ENCODE results near the gene CAMK2A. TPM values are rescaled to one million over a fixed set of nuclear protein-coding genes. Genes with fewer than 3 reads are reported as not detected.

Gene CAMK2A
- total RNA-seq = 1 to 10 TPM in 3 of 4 donors, under 1 TPM in 1; 0.20 to 2.4 (median 1.3) TPM

DNA sequence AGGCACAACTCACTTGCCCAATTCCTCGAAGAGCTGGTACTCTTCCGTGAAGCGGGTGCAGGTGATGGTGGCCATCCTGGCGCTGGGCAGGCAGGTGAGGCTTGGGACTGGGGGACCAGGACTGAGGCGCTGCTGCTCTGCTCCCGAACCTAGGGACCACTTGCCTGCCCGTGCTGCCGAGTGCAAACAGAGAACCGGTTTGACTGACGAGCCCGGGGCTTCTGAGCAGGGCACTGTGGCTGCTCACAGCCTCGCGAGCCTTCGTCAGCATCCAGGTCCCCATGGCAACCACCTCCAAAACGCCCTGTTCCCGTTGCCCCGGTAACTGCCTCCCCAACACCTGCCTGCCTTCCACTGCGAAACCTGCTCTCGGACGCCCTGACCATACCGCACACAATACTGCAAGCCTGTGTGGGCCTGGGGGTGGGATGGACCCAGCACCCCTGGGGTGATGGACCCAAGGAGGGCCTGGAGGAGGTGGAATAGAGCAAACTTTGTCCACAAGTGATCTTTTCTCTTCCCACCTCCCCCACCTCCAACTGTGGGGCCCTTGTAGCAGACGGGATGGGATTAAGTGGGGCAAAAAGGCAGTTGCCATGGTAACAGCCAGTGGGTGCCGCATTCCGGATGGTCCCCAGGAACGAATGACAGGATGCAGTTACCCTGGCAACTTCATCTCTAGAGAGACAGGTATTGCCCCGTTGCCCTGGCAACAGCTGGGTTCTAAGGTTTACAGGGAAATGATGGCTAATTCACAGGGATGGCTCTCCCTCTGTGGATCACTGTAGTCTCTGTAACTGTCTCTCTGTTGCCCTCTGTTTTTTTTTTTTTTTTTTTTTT, at the start of gene CAMK2A:
TSS of gene CAMK2A (minus strand) at position 223 of the 840 bp plus-strand sequence. CDS start at position 75, 148 bp downstream.
- Histone ChIP-seq H3K27me3 (no peaks in the 10 kb centered on the region), H3K27ac (no peak within 1 kb of the TSS), H3K9me3 (no peaks in the 10 kb centered on the region), H3K36me3 (no peaks in the 10 kb centered on the region), H3K4me1 (peaks cover 0 to 27% (median 6%) of the 10 kb centered on the region in 4 donors), H3K4me3 (no peak within 1 kb of the TSS)
- WGBS, 2 donors = 53 to 64% methylated on average over 18 to 20 of the region's 26 CpGs
- no peak for TF ChIP-seq POLR2A (IDR thresholded peaks at IDR 0.05)
- TF ChIP-seq, protein P1, sequence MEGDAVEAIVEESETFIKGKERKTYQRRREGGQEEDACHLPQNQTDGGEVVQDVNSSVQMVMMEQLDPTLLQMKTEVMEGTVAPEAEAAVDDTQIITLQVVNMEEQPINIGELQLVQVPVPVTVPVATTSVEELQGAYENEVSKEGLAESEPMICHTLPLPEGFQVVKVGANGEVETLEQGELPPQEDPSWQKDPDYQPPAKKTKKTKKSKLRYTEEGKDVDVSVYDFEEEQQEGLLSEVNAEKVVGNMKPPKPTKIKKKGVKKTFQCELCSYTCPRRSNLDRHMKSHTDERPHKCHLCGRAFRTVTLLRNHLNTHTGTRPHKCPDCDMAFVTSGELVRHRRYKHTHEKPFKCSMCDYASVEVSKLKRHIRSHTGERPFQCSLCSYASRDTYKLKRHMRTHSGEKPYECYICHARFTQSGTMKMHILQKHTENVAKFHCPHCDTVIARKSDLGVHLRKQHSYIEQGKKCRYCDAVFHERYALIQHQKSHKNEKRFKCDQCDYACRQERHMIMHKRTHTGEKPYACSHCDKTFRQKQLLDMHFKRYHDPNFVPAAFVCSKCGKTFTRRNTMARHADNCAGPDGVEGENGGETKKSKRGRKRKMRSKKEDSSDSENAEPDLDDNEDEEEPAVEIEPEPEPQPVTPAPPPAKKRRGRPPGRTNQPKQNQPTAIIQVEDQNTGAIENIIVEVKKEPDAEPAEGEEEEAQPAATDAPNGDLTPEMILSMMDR (IDR thresholded peaks at IDR 0.05) = no peak
- DNase-seq (ENCODE audit: low spot score in 2 of 2) = no peak

DNA sequence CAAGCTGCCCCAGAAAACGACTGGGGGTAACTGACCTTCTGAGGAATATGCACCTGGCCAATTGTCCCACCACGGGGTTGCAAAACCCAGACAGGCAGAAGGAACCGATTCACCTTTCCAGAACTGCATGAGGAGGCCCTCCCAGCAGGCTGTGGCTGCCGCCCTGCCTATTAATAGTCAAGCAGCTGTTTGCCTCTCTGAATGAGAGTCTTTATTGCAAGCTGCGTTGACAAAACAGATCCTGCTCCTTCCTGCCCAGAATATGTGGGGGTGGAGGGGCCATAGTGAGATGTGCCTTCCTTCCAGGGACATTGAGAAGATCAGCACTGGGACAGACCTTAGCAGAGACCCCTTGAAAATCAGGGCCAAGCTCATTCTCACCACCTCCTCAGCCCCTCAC, 49.6 kb upstream of the CAMK2A start:
- no peak for DNase-seq (ENCODE audit: low spot score in 2 of 2)
- Histone ChIP-seq H3K9me3 (no peaks in the 10 kb centered on the region), H3K4me3 (no peak overlapping the region), H3K4me1 (peaks cover 0 to 12% (median 5%) of the 10 kb centered on the region in 4 donors), H3K27ac (peak overlapping the region in 2 of 4 donors; percentile 28 to 33), H3K36me3 (no peaks in the 10 kb centered on the region), H3K27me3 (no peaks in the 10 kb centered on the region)
- WGBS, 2 donors = 8 to 46% methylated on average over 2 to 5 of the region's 5 CpGs
- TF ChIP-seq, protein P1 (IDR thresholded peaks at IDR 0.05) = no peak
- TF ChIP-seq EP300 (IDR thresholded peaks at IDR 0.05) (no peak), POLR2A (IDR thresholded peaks at IDR 0.05) (no peak)

DNA sequence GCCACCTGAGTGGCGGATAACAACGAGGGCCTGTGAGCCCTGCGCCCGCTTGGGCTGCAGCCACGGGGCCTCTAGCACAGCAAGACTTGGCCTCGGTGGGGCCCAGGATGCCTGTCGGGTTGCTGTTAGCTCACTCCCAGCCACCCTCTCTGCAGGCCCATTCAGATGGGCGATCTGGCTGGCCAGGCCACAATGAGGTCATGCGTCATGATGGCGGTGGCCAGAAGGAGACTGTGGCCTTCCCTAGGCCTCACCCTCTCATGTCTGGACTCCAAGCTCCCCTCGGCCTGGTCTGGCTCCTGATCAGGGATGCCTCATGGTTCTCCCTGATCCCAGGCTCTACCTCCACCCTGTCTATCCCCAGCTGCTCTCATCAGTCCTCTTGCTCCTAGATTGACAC, 49.0 kb upstream of the CAMK2A start:
- no peak overlapping the region for H3K4me3 ChIP-seq
- WGBS, 2 donors = 86 to 87% methylated on average over 11 of the region's 11 CpGs
- no peaks in the 10 kb centered on the region for H3K27me3 ChIP-seq
- TF ChIP-seq, protein P1 (IDR thresholded peaks at IDR 0.05) = no peak
- no peak for TF ChIP-seq EP300 (IDR thresholded peaks at IDR 0.05)
- TF ChIP-seq POLR2A (IDR thresholded peaks at IDR 0.05) = no peak
- no peaks in the 10 kb centered on the region for H3K9me3 ChIP-seq
- H3K36me3 ChIP-seq = no peaks in the 10 kb centered on the region
- no peak for DNase-seq (ENCODE audit: low spot score in 2 of 2)
- H3K4me1 ChIP-seq = peaks cover 0 to 12% (median 5%) of the 10 kb centered on the region in 4 donors
- H3K27ac ChIP-seq = no peak overlapping the region

DNA sequence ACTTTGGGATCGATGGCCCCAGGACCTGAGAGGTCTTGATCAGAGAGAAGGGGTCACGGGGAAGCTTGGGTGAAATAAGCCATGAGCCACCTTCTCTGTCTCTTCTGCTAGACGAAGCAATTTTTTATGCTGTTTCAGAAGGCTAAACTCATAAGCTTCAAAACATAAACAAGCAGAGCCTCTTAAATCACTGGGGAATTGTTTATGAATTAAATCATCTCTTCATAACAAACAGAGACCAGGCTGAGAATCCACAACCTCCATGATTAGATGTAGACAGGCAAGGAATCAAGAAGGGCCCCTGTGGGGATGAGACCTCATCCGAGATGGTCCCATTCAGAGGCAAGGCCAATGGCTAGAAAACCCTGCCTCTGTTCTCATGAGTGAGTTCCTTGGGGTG, 46.2 kb upstream of the CAMK2A start:
- Histone ChIP-seq H3K36me3 (no peaks in the 10 kb centered on the region), H3K4me1 (peaks cover 0 to 12% (median 5%) of the 10 kb centered on the region in 4 donors), H3K9me3 (no peaks in the 10 kb centered on the region), H3K27me3 (no peaks in the 10 kb centered on the region), H3K4me3 (no peak overlapping the region), H3K27ac (no peak overlapping the region)
- DNase-seq (ENCODE audit: low spot score in 2 of 2) = no peak
- TF ChIP-seq EP300 (IDR thresholded peaks at IDR 0.05) (no peak), POLR2A (IDR thresholded peaks at IDR 0.05) (no peak)
- TF ChIP-seq, protein P1 (IDR thresholded peaks at IDR 0.05) = no peak
- whole genome bisulfite sequencing, 2 donors = 77 to 81% methylated on average over 4 of the region's 4 CpGs

DNA sequence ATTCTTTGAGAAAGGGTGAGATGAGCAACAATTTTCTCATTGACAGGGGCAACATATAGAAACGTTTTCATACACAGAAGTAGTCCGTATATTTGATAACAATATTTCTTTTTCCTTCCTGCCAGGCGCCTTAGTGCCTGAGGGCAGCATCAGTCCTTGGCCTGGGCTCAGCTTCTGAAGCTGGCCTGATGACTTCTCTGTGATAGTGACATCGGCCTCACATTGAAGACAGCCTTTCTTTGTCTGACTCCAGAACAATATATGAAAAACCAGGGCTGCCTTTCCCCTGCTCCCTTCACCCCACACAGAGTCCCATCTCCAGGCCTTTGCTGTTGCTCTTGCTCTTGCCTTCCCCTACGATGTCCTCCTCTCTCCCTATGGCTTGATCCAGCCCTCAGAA, 43.8 kb upstream of the CAMK2A start:
- WGBS, 2 donors = 63 to 66% methylated on average over 5 of the region's 5 CpGs
- no peaks in the 10 kb centered on the region for H3K9me3 ChIP-seq
- DNase-seq (ENCODE audit: low spot score in 2 of 2) = no peak

More for the DNA sequence above, 43.8 kb upstream of the CAMK2A start:
- H3K4me3 ChIP-seq = no peak overlapping the region
- H3K4me1 ChIP-seq = peaks cover 0 to under 1% (median 0%) of the 10 kb centered on the region in 4 donors
- H3K27ac ChIP-seq = no peak overlapping the region
- no peaks in the 10 kb centered on the region for H3K36me3 ChIP-seq
- H3K27me3 ChIP-seq = no peaks in the 10 kb centered on the region
- TF ChIP-seq EP300 (IDR thresholded peaks at IDR 0.05) = no peak

All from tibial nerve (tissue), 4 donors.